Activated CD4-positive, CD25-positive, alpha-beta regulatory T cell (primary cell): ENCODE results near the gene SLC26A1.
"Not testable (repeated sequence)": the region's sequence is repeated elsewhere in the genome, so short reads cannot be mapped to it uniquely, and the experiment has no call there.

Source experiments
- DNase-seq, 4 experiments: peaks; one replicate each; lab custom pipeline; 2025; lab: John Stamatoyannopoulos, UW

SLC26A1 gene

GRCh38 chr4:954211-955020 lies 38.8 kb downstream of the SLC26A1 start:
- DNase-seq = no peak

GRCh38 chr4:953574-953915 lies 39.7 kb downstream of the SLC26A1 start:
- DNase-seq = no peak

- no peak for DNase-seq
Observed at GRCh38 chr4:952881-953573, 40.2 kb downstream of the SLC26A1 start.

GRCh38 chr4:951594-952468 lies 41.4 kb downstream of the SLC26A1 start:
- no peak for DNase-seq

- DNase-seq = no peak
Observed at GRCh38 chr4:951186-951585, 42.0 kb downstream of the SLC26A1 start.

- DNase-seq = no peak
Observed at GRCh38 chr4:950136-951020, 42.8 kb downstream of the SLC26A1 start.

- no peak for DNase-seq
Observed at GRCh38 chr4:949656-950055, 43.5 kb downstream of the SLC26A1 start.

GRCh38 chr4:948936-949300 lies 44.3 kb downstream of the SLC26A1 start:
- no peak for DNase-seq

GRCh38 chr4:948101-948935 lies 44.9 kb downstream of the SLC26A1 start:
- DNase-seq = no peak

- DNase-seq = no peak
Observed at GRCh38 chr4:947491-947971, 45.7 kb downstream of the SLC26A1 start.

GRCh38 chr4:946517-947471 lies 46.4 kb downstream of the SLC26A1 start:
- no peak for DNase-seq

GRCh38 chr4:946103-946450 lies 47.1 kb downstream of the SLC26A1 start:
- DNase-seq = no peak

GRCh38 chr4:945274-946102 lies 47.7 kb downstream of the SLC26A1 start:
- no peak for DNase-seq

- not testable (repeated sequence) for DNase-seq
Observed at GRCh38 chr4:939508-939907, 53.7 kb downstream of the SLC26A1 start.
